ENCODE results near the gene SERPINA4. TPM values are rescaled to one million over a fixed set of nuclear protein-coding genes. Genes with fewer than 3 reads are reported as not detected.

SERPINA4 gene
- total and polyA plus RNA-seq, 11 donors, result not detected

GRCh38 chr14:94595912-94596311 lies 34.7 kb downstream of the SERPINA4 start:
- peak overlapping the region in 2 of 12 donors; percentile 16 to 41 for H3K27ac ChIP-seq
- peak in 3 of 4 donors; percentile 45 to 80 (median 76) for ATAC-seq
- no peaks in the 10 kb centered on the region for H3K9me3 ChIP-seq
- peak in 2 of 5 donors; percentile 23 to 54 for DNase-seq
- intact Hi-C loops (cut with DNase I), result no loop called here
- TF ChIP-seq POLR2A (IDR thresholded peaks at IDR 0.05) (no peak), CTCF (IDR thresholded peaks at IDR 0.05) (no peak)
- WGBS, 4 donors, result 44 to 52% (median 48%) methylated on average over 2 of the region's 2 CpGs
- peaks cover 3 to 50% (median 19%) of the 10 kb centered on the region in 12 donors for H3K4me1 ChIP-seq
- H3K4me3 ChIP-seq, result no peak overlapping the region
- no peaks in the 10 kb centered on the region for H3K27me3 ChIP-seq
- no peaks in the 10 kb centered on the region for H3K36me3 ChIP-seq

- TF ChIP-seq POLR2A (IDR thresholded peaks at IDR 0.05), result no peak
- TF ChIP-seq CTCF (IDR thresholded peaks at IDR 0.05), result no peak
- Histone ChIP-seq H3K27me3 (no peaks in the 10 kb centered on the region), H3K4me3 (no peak overlapping the region), H3K36me3 (no peaks in the 10 kb centered on the region), H3K4me1 (peaks cover 3 to 52% (median 19%) of the 10 kb centered on the region in 12 donors), H3K9me3 (no peaks in the 10 kb centered on the region), H3K27ac (peak overlapping the region in 1 of 12 donors; percentile 41)
- intact Hi-C loops (cut with DNase I), result no loop called here
- no peak for ATAC-seq
- no peak for DNase-seq
- WGBS, 4 donors, result 67 to 80% (median 73%) methylated on average over 9 of the region's 9 CpGs
Measured at GRCh38 chr14:94596361-94596760, 35.1 kb downstream of the SERPINA4 start.

GRCh38 chr14:94597788-94598187 lies 36.5 kb downstream of the SERPINA4 start:
- no peak for TF ChIP-seq POLR2A (IDR thresholded peaks at IDR 0.05)
- TF ChIP-seq CTCF (IDR thresholded peaks at IDR 0.05), result no peak
- WGBS, 4 donors, result 75 to 89% (median 83%) methylated on average over 2 to 5 of the region's 5 CpGs
- H3K4me3 ChIP-seq, result no peak overlapping the region
- no peak for DNase-seq
- peaks cover 3 to 66% (median 23%) of the 10 kb centered on the region in 12 donors for H3K4me1 ChIP-seq
- H3K36me3 ChIP-seq, result no peaks in the 10 kb centered on the region
- H3K27me3 ChIP-seq, result no peaks in the 10 kb centered on the region
- no peaks in the 10 kb centered on the region for H3K9me3 ChIP-seq
- intact Hi-C loops (cut with DNase I), result no loop called here
- ATAC-seq, result no peak
- no peak overlapping the region for H3K27ac ChIP-seq

- H3K4me1 ChIP-seq, result peaks cover 3 to 68% (median 23%) of the 10 kb centered on the region in 12 donors
- no peaks in the 10 kb centered on the region for H3K36me3 ChIP-seq
- H3K27ac ChIP-seq, result peak overlapping the region in 5 of 12 donors; percentile 44 to 78 (median 67)
- TF ChIP-seq CTCF (IDR thresholded peaks at IDR 0.05) (no peak), POLR2A (IDR thresholded peaks at IDR 0.05) (no peak)
- WGBS, 4 donors, result 72 to 78% (median 77%) methylated on average over 7 of the region's 7 CpGs
- H3K9me3 ChIP-seq, result no peaks in the 10 kb centered on the region
- H3K27me3 ChIP-seq, result no peaks in the 10 kb centered on the region
- H3K4me3 ChIP-seq, result no peak overlapping the region
- DNase-seq (no peak), ATAC-seq (no peak)
- intact Hi-C loops (cut with DNase I), result no loop called here
Measured at GRCh38 chr14:94598506-94598815, 37.2 kb downstream of the SERPINA4 start.
